Heart right ventricle (tissue), 16 donors: ENCODE data around the gene TRPM1. TPM values are rescaled to one million over a fixed set of nuclear protein-coding genes. Genes with fewer than 3 reads are reported as not detected.

Experiments
- ATAC-seq, 8 donors: fragments of 200-7000 bp; cut with Tn5 transposase; one replicate each; pipeline ENCODE4 v1.9.1; 2020; ENCODE audit warnings: mild to moderate bottlenecking in 8 of 8, moderate library complexity in 8 of 8, moderate number of reproducible peaks in 1 of 8
- DNase-seq, 2 donors: peaks; one replicate each; pipeline ENCODE4 v3.0.0-alpha.2; 2020
- H3K27ac ChIP-seq, 10 donors: fragments of 200-600 bp; sonication (generic) in 2 of 10; one replicate each; pipeline versions ENCODE4 v1.5.0 to v1.8.0; 2020 to 2022; ENCODE audit warnings: mild to moderate bottlenecking in 3 of 10
- H3K27me3 ChIP-seq, 7 donors: fragments of 200-600 bp; one replicate each; pipeline ENCODE4 v1.8.0; 2021 to 2022; ENCODE audit warnings: mild to moderate bottlenecking in 2 of 7
- H3K36me3 ChIP-seq, 9 donors: fragments of 200-600 bp; sonication (generic) in 1 of 9; one replicate each; pipeline versions ENCODE4 v1.5.0 to v1.8.0; 2020 to 2022; ENCODE audit warnings: mild to moderate bottlenecking in 2 of 9
- H3K4me1 ChIP-seq, 9 donors: fragments of 200-600 bp; sonication (generic) in 1 of 9; one replicate each; pipeline versions ENCODE4 v1.5.0 to v1.8.0; 2020 to 2022; ENCODE audit warnings: mild to moderate bottlenecking in 4 of 9
- H3K4me3 ChIP-seq, 10 donors: fragments of 200-600 bp; sonication (generic) in 2 of 10; one replicate each; pipeline versions ENCODE4 v1.5.0 to v1.8.0; 2020 to 2022; ENCODE audit warnings: mild to moderate bottlenecking in 7 of 10, moderate library complexity in 2 of 10
- H3K9me3 ChIP-seq, 11 donors: fragments of 200-600 bp in 10 of 11; sonication (generic) in 2 of 11; one replicate each; pipeline versions ENCODE4 v1.5.0 to v1.8.0; 2013 to 2022; ENCODE audit warnings: mild to moderate bottlenecking in 2 of 11, control low read depth in 1 of 11, moderate library complexity in 1 of 11
- CTCF ChIP-seq, 9 donors: fragments of 200-600 bp; sonication (generic) in 2 of 9; IDR thresholded peaks; one replicate each; pipeline versions ENCODE4 v1.5.0 to v1.8.0; 2021 to 2022; ENCODE audit warnings: antibody characterized with exemption in 9 of 9, mild to moderate bottlenecking in 5 of 9, moderate library complexity in 1 of 9
- WGBS, 2 donors: extraction: QIAGEN DNeasy Blood & Tissue Kit; methylation state at CpG; one replicate each; pipeline ENCODE4 v1.1.7; 2013; ENCODE audit warnings: inconsistent platforms in 1 of 2; 5-methylcytosine and 5-hydroxymethylcytosine counted together
- intact Hi-C, 10 donors: fragments of 100-400 bp; cut with DNase I; formaldehyde crosslinking; loops; one replicate each; pipeline versions ENCODE4 v1.11.1 to v1.14.2; 2022
- polyA plus RNA-seq, 2 donors: library from polyadenylated mRNA; stranded (reverse); fragments of 200-250 nt; gene quantifications; one replicate each; pipeline ENCODE4 v1.2.3, GENCODE V29; 2013
- total RNA-seq, 10 donors: library from RNA; stranded (reverse); fragmentation: NEBNext Ultra II Directional in 3 of 10; extraction: Animal tissue kit (Norgen Biotek cat#: 25700) in 3 of 10; gene quantifications; one replicate each; pipeline versions ENCODE4 v1.2.1 to v1.2.4, GENCODE V29; 2021 to 2023
- donor health status: Arrhythmogenic right ventricular cardiomyopathy.
- donor health status: ischemic (EF 13 %, LVEDD 7.1; RV severe dilation, severe dysfunction).
- donor health status: healthy with polysubstance abuse.
- donor health status: DM: no; HTN: yes; CAD: no.
- donor health status: DM: no; HTN: no; CAD: no.
- donor health status: ischemic (EF 25% LVEDD 6.9; RV normal size, moderate dysfunction).
- donor health status: ischemic (EF 25% LVEDD 5.7; RV mildly dilated, moderate dysfunction).
- donor health status: healthy.
- donor health status: DM: yes; HTN: yes; CAD: no.
- donor health status: Ischemic cardiomyopathy.
- donor health status: ischemic (EF 35%, LVEDD 5.7; RV mildly dilated, moderate dysfunction).
- donor health status: nonischemic (EF 11% LVEDD 7.7; RV severe dilation, severe dysfunction).
- donor health status: DM: yes; HTN: yes; CAD: no.
- donor health status: PGD.
- donor health status: ischemic (EF 29% LVEDD 5.4; RV normal size, mild dysfunction).
- donor health status: nonischemic (EF 23%, LVEDD 6.1; RV moderate dilation, normal function).

Gene TRPM1
- total and polyA plus RNA-seq, 12 donors, result 0.06 TPM; not detected in 11

- 89 to 90% methylated on average over 6 of the region's 6 CpGs for WGBS, 2 donors
- no peak overlapping the region for H3K4me3 ChIP-seq
- peaks cover 0 to 14% (median 0%) of the 10 kb centered on the region in 9 donors for H3K4me1 ChIP-seq
- no peak for ATAC-seq
- H3K27ac ChIP-seq, result no peak overlapping the region
- TF ChIP-seq CTCF (IDR thresholded peaks at IDR 0.05), result no peak
- peaks cover 0 to 7% (median 0%) of the 10 kb centered on the region in 11 donors for H3K9me3 ChIP-seq
- peaks cover 0 to 7% (median 0%) of the 10 kb centered on the region in 7 donors for H3K27me3 ChIP-seq
- no peak for DNase-seq
- intact Hi-C loops, result loop anchor here in 1 of 10 donors (10.0 kb wide), 1 partner anchor 189 kb away; no protein-coding TSS in a partner anchor
- no peaks in the 10 kb centered on the region for H3K36me3 ChIP-seq
These were observed 2.5 kb upstream of the TRPM1 start for GRCh38 chr15:31104003-31104402.

DNA sequence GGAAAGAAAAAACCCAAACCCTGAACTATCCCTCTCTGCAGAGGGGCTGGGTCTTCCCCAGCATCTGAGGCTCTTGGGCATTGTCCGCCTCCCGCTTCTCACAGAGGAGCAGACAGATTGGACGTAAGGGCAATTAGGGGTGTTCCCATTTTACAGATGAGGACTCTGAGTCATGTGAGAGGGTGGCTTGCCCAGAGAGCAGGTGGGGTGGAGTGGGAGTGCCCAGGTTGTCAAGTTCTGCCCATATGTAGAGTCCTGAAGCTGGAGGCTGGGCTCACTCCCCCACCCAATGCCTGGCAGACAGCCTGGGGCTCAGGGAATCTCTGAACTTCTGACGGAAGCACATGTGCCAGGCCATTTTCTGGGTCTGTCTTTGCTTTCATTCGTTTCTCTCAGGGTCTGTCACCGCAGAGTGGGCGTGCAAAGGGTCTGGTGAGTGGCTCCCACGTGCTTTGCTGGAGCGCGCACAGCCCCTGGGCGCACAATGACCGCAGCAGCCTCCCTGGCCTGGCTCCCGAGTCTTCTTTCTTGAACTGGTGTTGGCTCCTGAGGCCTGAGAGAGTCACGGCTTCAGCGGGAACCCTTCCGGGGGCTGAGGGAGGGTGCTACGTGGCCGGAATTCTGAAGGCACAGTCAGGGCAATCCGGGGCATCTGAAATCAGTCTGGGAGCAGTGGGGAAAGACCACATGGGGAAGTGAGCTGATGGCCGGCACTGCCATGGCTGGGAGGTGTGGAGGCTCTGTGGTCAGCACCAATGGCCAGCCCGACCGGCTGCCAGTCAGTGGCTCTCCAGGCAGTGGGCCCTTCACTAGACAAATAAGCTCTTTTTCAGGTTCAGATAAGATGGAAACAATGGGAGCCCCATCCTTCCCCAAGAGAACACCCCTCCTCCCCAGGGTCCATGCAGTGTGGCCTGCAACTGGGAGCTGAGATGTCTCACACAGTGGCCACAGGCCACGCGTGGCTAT, 1.1 kb upstream of the TRPM1 start:
- H3K4me3 ChIP-seq, result no peak overlapping the region
- WGBS, 2 donors, result 87 to 90% methylated on average over 24 of the region's 24 CpGs
- peaks cover 0 to 14% (median 0%) of the 10 kb centered on the region in 9 donors for H3K4me1 ChIP-seq
- no peak for DNase-seq
- no peaks in the 10 kb centered on the region for H3K36me3 ChIP-seq
- peaks cover 0 to 7% (median 0%) of the 10 kb centered on the region in 7 donors for H3K27me3 ChIP-seq
- no peak for TF ChIP-seq CTCF (IDR thresholded peaks at IDR 0.05)
- H3K27ac ChIP-seq, result no peak overlapping the region
- no peak for ATAC-seq
- H3K9me3 ChIP-seq, result peaks cover 0 to 5% (median 0%) of the 10 kb centered on the region in 11 donors
- intact Hi-C loops, result loop anchor here in 1 of 10 donors (10.0 kb wide), 1 partner anchor 188 kb away; no protein-coding TSS in a partner anchor

DNA sequence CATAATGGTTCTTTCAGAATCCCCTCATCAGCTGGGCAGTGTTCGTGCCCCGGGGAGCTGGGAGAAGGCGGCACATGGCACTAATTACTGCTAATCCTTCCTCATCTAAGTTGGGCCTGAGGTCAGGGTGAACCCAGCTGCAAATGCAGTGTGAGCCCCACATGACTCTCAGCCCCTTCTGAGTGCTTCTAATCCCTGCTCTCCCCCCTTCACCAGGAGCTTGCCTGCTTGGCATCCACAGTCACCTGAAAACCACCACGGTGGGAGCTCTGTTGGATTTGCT, 455 bp upstream of the TRPM1 start:
- H3K9me3 ChIP-seq, result no peaks in the 10 kb centered on the region
- ATAC-seq, result no peak
- no peaks in the 10 kb centered on the region for H3K36me3 ChIP-seq
- H3K27ac ChIP-seq, result no peak overlapping the region
- H3K4me1 ChIP-seq, result peaks cover 0 to 14% (median 0%) of the 10 kb centered on the region in 9 donors
- TF ChIP-seq CTCF (IDR thresholded peaks at IDR 0.05), result no peak
- intact Hi-C loops, result loop anchor here in 1 of 10 donors (10.0 kb wide), 1 partner anchor 187 kb away; no protein-coding TSS in a partner anchor
- no peak overlapping the region for H3K4me3 ChIP-seq
- DNase-seq, result no peak
- 77% methylated on average over 4 of the region's 4 CpGs for WGBS, 2 donors
- peaks cover 0 to 7% (median 0%) of the 10 kb centered on the region in 7 donors for H3K27me3 ChIP-seq

DNA sequence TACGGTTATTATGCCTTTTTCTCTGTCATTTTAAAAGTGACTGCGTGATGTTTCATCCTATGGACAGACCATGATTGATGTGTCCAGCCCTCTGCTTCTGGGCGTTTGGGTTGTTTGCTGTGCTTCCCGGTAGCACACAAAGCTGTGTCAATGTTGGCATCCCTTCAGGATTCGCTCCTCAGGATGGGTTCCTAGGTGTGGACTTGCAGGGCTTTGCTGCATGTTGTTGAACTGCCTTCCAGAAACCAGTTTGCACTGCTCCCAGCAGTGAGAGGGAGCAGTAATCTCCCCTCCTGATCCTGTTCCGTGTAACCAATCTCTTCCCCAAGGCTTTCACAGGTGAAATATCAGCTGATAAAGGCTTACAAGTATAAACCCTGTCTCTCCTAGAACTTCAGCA, 787 bp downstream of the TRPM1 start:
- ATAC-seq (no peak), DNase-seq (no peak)
- 84 to 85% methylated on average over 6 of the region's 6 CpGs for WGBS, 2 donors
- Histone ChIP-seq H3K4me3 (no peak overlapping the region), H3K9me3 (no peaks in the 10 kb centered on the region), H3K36me3 (no peaks in the 10 kb centered on the region), H3K4me1 (peaks cover 0 to 7% (median 0%) of the 10 kb centered on the region in 9 donors), H3K27me3 (peaks cover 0 to 7% (median 0%) of the 10 kb centered on the region in 7 donors), H3K27ac (no peak overlapping the region)
- intact Hi-C loops, result loop anchor here in 1 of 10 donors (10.0 kb wide), 1 partner anchor 186 kb away; no protein-coding TSS in a partner anchor
- TF ChIP-seq CTCF (IDR thresholded peaks at IDR 0.05), result no peak
